ENCODE data around the gene NGEF.

DNA sequence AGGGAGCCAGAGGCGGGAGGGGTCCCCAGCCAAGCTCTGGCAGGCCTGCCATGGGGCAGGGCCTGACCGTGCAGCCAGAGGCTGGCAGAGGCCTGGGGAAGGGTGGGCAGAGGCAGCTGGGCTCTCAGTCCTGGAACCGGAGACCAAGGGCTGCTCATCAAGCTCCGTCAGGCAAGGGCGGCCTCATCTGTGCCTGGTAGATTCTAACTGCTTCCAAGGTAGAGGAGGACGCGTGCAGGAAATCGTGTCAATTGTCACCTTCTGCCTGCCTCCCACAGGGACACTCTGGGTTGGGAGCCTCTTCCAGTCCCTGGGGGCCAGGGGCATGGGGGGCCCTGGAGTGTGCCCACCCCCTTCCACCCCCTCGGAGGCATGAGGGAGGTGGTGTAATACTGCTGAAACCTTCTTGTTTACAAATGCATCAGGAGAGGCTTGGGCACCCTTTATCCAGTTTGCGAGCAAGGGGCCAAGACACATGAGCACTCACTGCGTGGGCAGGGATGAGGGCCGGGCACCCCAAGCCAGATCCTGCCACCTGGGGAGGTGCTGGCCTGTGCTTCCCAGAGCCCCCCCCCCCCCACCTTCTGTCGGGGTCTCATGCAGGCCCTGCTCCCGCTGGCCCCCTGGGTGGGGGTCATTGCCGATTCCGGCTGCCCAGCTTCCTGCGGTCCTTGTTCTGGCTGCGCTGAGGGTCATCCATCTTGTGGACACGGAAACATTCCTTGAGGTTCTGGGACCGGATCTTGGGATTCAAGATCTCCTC lies 134.0 kb downstream of the NGEF start:
- TF ChIP-seq, protein P1, sequence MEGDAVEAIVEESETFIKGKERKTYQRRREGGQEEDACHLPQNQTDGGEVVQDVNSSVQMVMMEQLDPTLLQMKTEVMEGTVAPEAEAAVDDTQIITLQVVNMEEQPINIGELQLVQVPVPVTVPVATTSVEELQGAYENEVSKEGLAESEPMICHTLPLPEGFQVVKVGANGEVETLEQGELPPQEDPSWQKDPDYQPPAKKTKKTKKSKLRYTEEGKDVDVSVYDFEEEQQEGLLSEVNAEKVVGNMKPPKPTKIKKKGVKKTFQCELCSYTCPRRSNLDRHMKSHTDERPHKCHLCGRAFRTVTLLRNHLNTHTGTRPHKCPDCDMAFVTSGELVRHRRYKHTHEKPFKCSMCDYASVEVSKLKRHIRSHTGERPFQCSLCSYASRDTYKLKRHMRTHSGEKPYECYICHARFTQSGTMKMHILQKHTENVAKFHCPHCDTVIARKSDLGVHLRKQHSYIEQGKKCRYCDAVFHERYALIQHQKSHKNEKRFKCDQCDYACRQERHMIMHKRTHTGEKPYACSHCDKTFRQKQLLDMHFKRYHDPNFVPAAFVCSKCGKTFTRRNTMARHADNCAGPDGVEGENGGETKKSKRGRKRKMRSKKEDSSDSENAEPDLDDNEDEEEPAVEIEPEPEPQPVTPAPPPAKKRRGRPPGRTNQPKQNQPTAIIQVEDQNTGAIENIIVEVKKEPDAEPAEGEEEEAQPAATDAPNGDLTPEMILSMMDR (conservative IDR thresholded peaks at IDR 0.05 in 1 of 2, IDR thresholded peaks at IDR 0.05 in 1 of 2; ENCODE audit: extremely low read depth in 1 of 2, insufficient read depth in 1 of 2, low read depth in 1 of 2, low read length in 2 of 2), result no peak
- no peak for TF ChIP-seq EZH2 (IDR thresholded peaks at IDR 0.05; ENCODE audit: borderline replicate concordance, low read length)
